Lower leg skin (tissue), 4 donors: Measurements from ENCODE around the gene ATG101. TPM values are rescaled to one million over a fixed set of nuclear protein-coding genes. Genes with fewer than 3 reads are reported as not detected.
A peak's percentile ranks its signal among the peaks of the same experiment; 100 is the strongest.

Experiments
- DNase-seq, 2 donors: peaks; one replicate each; pipeline ENCODE4 v3.0.0-alpha.2; 2019; ENCODE audit warnings: low spot score in 2 of 2
- H3K4me3 ChIP-seq: fragments of 200-600 bp; sonication (generic); 2 replicates; pipeline ENCODE4 v1.5.1; 2017; ENCODE audit warnings: mild to moderate bottlenecking, low read depth; ENCODE audit not compliant: poor library complexity, severe bottlenecking
- CTCF ChIP-seq, 3 donors: fragments of 450-650 bp; IDR thresholded peaks; one replicate each; pipeline ENCODE4 v1.5.1; 2016; ENCODE audit warnings: antibody characterized with exemption in 3 of 3, mild to moderate bottlenecking in 3 of 3, moderate library complexity in 2 of 3
- POLR2A ChIP-seq, 2 donors: fragments of 450-650 bp; IDR thresholded peaks; one replicate each; pipeline ENCODE4 v1.6.1; 2016 to 2017; ENCODE audit warnings: antibody characterized with exemption in 2 of 2, mild to moderate bottlenecking in 1 of 2, moderate library complexity in 1 of 2
- WGBS, 2 donors: methylation state at CpG; one replicate each; pipeline ENCODE4 v1.1.5; 2018; 5-methylcytosine and 5-hydroxymethylcytosine counted together
- intact Hi-C: fragments of 100-400 bp; cut with DNase I; formaldehyde crosslinking; loops from one replicate; pipeline ENCODE4 v1.15.0; 2023; ENCODE audit warnings: low total_unique reads
- total RNA-seq, 4 donors: library from RNA; depleted of rRNA; stranded (reverse); fragments of >200 nt; gene quantifications; one replicate each; pipeline ENCODE4 v1.1.0, GENCODE V29; 2016

Gene ATG101
- total RNA-seq, 4 donors from 2014 or later = 42.6 to 71.6 (median 55.2) TPM

GRCh38 chr12:52066346-52067080 lies 3.3 kb upstream of the ATG101 start:
- no peak for TF ChIP-seq POLR2A (IDR thresholded peaks at IDR 0.05)
- no peak for TF ChIP-seq CTCF (IDR thresholded peaks at IDR 0.05)
- WGBS, 2 donors = 64% methylated on average over 8 of the region's 8 CpGs
- no peak for DNase-seq
- intact Hi-C loops = no loop called here
- no peak overlapping the region for H3K4me3 ChIP-seq

GRCh38 chr12:52067081-52067374 lies 2.8 kb upstream of the ATG101 start:
- TF ChIP-seq POLR2A (IDR thresholded peaks at IDR 0.05) (no peak), CTCF (IDR thresholded peaks at IDR 0.05) (no peak)
- intact Hi-C loops = no loop called here
- 30 to 46% methylated on average over 3 of the region's 3 CpGs for WGBS, 2 donors

GRCh38 chr12:52070185-52070925 lies 577 bp downstream of the ATG101 start:
- DNase-seq = no peak
- peak overlapping the region; percentile 94 for H3K4me3 ChIP-seq
- intact Hi-C loops = no loop called here
- TF ChIP-seq POLR2A (IDR thresholded peaks at IDR 0.05) = no peak
- no peak for TF ChIP-seq CTCF (IDR thresholded peaks at IDR 0.05)
- 3 to 4% methylated on average over 25 to 37 of the region's 37 CpGs for WGBS, 2 donors

More at GRCh38 chr12:52067081-52067374, 2.8 kb upstream of the ATG101 start:
- no peak overlapping the region for H3K4me3 ChIP-seq
- DNase-seq = no peak

GRCh38 chr12:52073531-52074381 lies 4.0 kb downstream of the ATG101 start:
- no peak for DNase-seq
- no peak overlapping the region for H3K4me3 ChIP-seq
- intact Hi-C loops = no loop called here
- no peak for TF ChIP-seq CTCF (IDR thresholded peaks at IDR 0.05)
- TF ChIP-seq POLR2A (IDR thresholded peaks at IDR 0.05) = no peak
- WGBS, 2 donors = 60 to 62% methylated on average over 22 to 23 of the region's 23 CpGs

- no peak for DNase-seq
- no peak overlapping the region for H3K4me3 ChIP-seq
- intact Hi-C loops = no loop called here
- 87 to 90% methylated on average over 3 of the region's 3 CpGs for WGBS, 2 donors
- no peak for TF ChIP-seq POLR2A (IDR thresholded peaks at IDR 0.05)
- TF ChIP-seq CTCF (IDR thresholded peaks at IDR 0.05) = no peak
Measured at GRCh38 chr12:52074971-52075724, 5.4 kb downstream of the ATG101 start.
